ENCODE data around the gene FUZ. TPM values are rescaled to one million over a fixed set of nuclear protein-coding genes. Genes with fewer than 3 reads are reported as not detected.

Gene FUZ
- total and polyA plus RNA-seq, 2 of the 8 experiments (the other 6 are each of a cell fraction or from before 2014, with no cell fraction given), result 28.4 to 33.9 TPM

- Histone ChIP-seq H4K5ac (ENCODE audit: insufficient read length, low read depth, low read length) (no peak overlapping the region), H2AFZ (ENCODE audit: low read length) (no peak overlapping the region), H4K20me1 (replicated peaks in 1 of 2; ENCODE audit: control insufficient read depth in 1 of 2, insufficient read depth in 2 of 2, low read length in 2 of 2) (peaks cover 43 to 56% of the 10 kb centered on the region in 2 experiments), H4K8ac (ENCODE audit: extremely low read depth, insufficient read depth, low read length) (peak overlapping the region; percentile 19; the same call in 1 of the 2 replicates), H3K4ac (replicated peaks; ENCODE audit: insufficient read length, low read depth, low read length) (no peak overlapping the region), H2BK5ac (ENCODE audit: low read depth, low read length) (no peak overlapping the region; the same call in 1 of the 2 replicates), H2BK20ac (ENCODE audit: low read length) (no peak overlapping the region), H3K56ac (replicated peaks; ENCODE audit: insufficient read length, low read depth, low read length) (no peak overlapping the region), H2BK15ac (ENCODE audit: low read length) (no peak overlapping the region), H3K36me3 (ENCODE audit: control insufficient read depth in 2 of 4, insufficient read depth in 4 of 4, low read length in 3 of 4) (peaks cover 32 to 83% (median 60%) of the 10 kb centered on the region in 4 experiments), H3K9ac (replicated peaks in 1 of 4; ENCODE audit: extremely low read depth in 1 of 4, low read depth in 3 of 4, low read length in 3 of 4) (no peak overlapping the region), H3K27me3 (replicated peaks in 1 of 4; ENCODE audit: control insufficient read depth in 3 of 4, extremely low read depth in 1 of 4, insufficient read depth in 3 of 4, low read length in 3 of 4) (no peaks in the 10 kb centered on the region), H3K79me2 (ENCODE audit: control insufficient read depth in 1 of 2, insufficient read depth in 2 of 2, low read length in 2 of 2) (peaks cover 0 to 12% of the 10 kb centered on the region in 2 experiments; a peak in 2 of 4 replicates), H3K23ac (ENCODE audit: insufficient read length) (no peak overlapping the region), H2BK120ac (replicated peaks; ENCODE audit: low read depth, low read length) (no peak overlapping the region), H3K4me3 (ENCODE audit: extremely low read depth in 1 of 4, insufficient read depth in 2 of 4, low read depth in 3 of 4, low read length in 4 of 4) (no peak overlapping the region), H3K4me2 (ENCODE audit: insufficient read depth in 1 of 2, low read depth in 2 of 2, low read length in 2 of 2) (no peak overlapping the region), H2BK12ac (ENCODE audit: low read depth, low read length) (0 out of 2 replicates have a peak overlapping the region, but pooled peaks have one; percentile 50), H3K79me1 (ENCODE audit: low read depth, low read length) (peaks cover 12% of the 10 kb centered on the region), H3K23me2 (ENCODE audit: low read depth, low read length) (no peaks in the 10 kb centered on the region), H3K18ac (ENCODE audit: extremely low read depth, low read length) (no peak overlapping the region), H3K9me3 (ENCODE audit: insufficient read depth in 2 of 2, low read depth in 1 of 2, low read length in 1 of 2) (no peaks in the 10 kb centered on the region), H3K14ac (ENCODE audit: insufficient read length) (no peak overlapping the region), H3K27ac (ENCODE audit: low read depth, low read length) (no peak overlapping the region), H2AK5ac (ENCODE audit: low read depth, low read length) (no peak overlapping the region), H4K91ac (replicated peaks; ENCODE audit: insufficient read length, low read length) (no peak overlapping the region), H3K4me1 (replicated peaks in 1 of 4; ENCODE audit: control insufficient read depth in 3 of 4, insufficient read depth in 4 of 4, low read length in 3 of 4) (peaks cover 0 to 7% (median 2%) of the 10 kb centered on the region in 4 experiments; a peak in 4 of 7 replicates)
- CTCF ChIA-PET (ENCODE audit: partially characterized antibody), result no interaction called here
- POLR2A ChIA-PET (ENCODE audit: partially characterized antibody), result interaction anchor here (0.8 to 12.4 kb wide), 16 partner anchors 6 to 109 kb away, joined by 3 to 247 read pairs (median 6); partner anchors contain the start of genes AKT1S1, FUZ, MED25 and PNKP
- WGBS, 2 experiments (ENCODE audit: extremely low coverage in 1 of 2, insufficient coverage in 1 of 2, insufficient read length in 1 of 2, insufficient replicate concordance in 2 of 2, low coverage in 1 of 2, low lambda C conversion rate in 2 of 2, missing lambda C conversion rate in 1 of 2), result 97% methylated on average over 20 of the region's 22 CpGs; no CpG with 5 or more reads in 1 of the 2 experiments
- TF ChIP-seq POLR2A (IDR thresholded peaks at IDR 0.05; ENCODE audit: control extremely low read depth in 1 of 2, low read depth in 2 of 2, low read length in 2 of 2), result peak in 1 of 2 experiments; percentile 19; a peak in 1 of 3 replicates
- TF ChIP-seq POLR2AphosphoS5 (IDR thresholded peaks at IDR 0.05; ENCODE audit: low read depth, low read length), result peak; percentile 93
- no peak for TF ChIP-seq POU5F1 (IDR thresholded peaks at IDR 0.05; ENCODE audit: low read depth, low read length)
- TF ChIP-seq KDM4A (IDR thresholded peaks at IDR 0.05; ENCODE audit: low read depth, low read length, severe bottlenecking), result peak; percentile 5
- DNase-seq (ENCODE audit: low read depth in 1 of 2, low spot score in 2 of 2) (no peak), FAIRE-seq (no peak)
Observed at GRCh38 chr19:49859682-49860335, 46.7 kb upstream of the FUZ start.

Measured in H1 (cell line).